Measurements from ENCODE around the gene CACNG6.
"Not testable (repeated sequence)": the region's sequence is repeated elsewhere in the genome, so short reads cannot be mapped to it uniquely, and the experiment has no call there.

Gene CACNG6

GRCh38 chr19:54029301-54029700 lies 37.9 kb downstream of the CACNG6 start:
- Histone ChIP-seq H4K20me1 (ENCODE audit: insufficient read depth, low read length) (no peaks in the 10 kb centered on the region), H3K79me2 (ENCODE audit: low read length) (no peaks in the 10 kb centered on the region), H3K9ac (ENCODE audit: low read length) (no peak overlapping the region), H3K27ac (ENCODE audit: low read length) (no peak overlapping the region), H2AFZ (ENCODE audit: low read depth, low read length) (no peak overlapping the region), H3K36me3 (replicated peaks; ENCODE audit: low read depth, low read length) (no peaks in the 10 kb centered on the region), H3K27me3 (ENCODE audit: low read depth, low read length) (no peaks in the 10 kb centered on the region), H3K4me2 (ENCODE audit: low read length) (no peak overlapping the region), H3K4me3 (ENCODE audit: low read length) (no peak overlapping the region), H3K9me3 (ENCODE audit: insufficient read depth, low read length) (no peaks in the 10 kb centered on the region), H3K4me1 (ENCODE audit: low read length) (no peaks in the 10 kb centered on the region)
- TF ChIP-seq, protein P1, sequence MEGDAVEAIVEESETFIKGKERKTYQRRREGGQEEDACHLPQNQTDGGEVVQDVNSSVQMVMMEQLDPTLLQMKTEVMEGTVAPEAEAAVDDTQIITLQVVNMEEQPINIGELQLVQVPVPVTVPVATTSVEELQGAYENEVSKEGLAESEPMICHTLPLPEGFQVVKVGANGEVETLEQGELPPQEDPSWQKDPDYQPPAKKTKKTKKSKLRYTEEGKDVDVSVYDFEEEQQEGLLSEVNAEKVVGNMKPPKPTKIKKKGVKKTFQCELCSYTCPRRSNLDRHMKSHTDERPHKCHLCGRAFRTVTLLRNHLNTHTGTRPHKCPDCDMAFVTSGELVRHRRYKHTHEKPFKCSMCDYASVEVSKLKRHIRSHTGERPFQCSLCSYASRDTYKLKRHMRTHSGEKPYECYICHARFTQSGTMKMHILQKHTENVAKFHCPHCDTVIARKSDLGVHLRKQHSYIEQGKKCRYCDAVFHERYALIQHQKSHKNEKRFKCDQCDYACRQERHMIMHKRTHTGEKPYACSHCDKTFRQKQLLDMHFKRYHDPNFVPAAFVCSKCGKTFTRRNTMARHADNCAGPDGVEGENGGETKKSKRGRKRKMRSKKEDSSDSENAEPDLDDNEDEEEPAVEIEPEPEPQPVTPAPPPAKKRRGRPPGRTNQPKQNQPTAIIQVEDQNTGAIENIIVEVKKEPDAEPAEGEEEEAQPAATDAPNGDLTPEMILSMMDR (IDR thresholded peaks at IDR 0.05; ENCODE audit: low read depth, low read length), result no peak
- no peak for TF ChIP-seq EZH2phosphoT487 (IDR thresholded peaks at IDR 0.05; ENCODE audit: low read depth)

DNA sequence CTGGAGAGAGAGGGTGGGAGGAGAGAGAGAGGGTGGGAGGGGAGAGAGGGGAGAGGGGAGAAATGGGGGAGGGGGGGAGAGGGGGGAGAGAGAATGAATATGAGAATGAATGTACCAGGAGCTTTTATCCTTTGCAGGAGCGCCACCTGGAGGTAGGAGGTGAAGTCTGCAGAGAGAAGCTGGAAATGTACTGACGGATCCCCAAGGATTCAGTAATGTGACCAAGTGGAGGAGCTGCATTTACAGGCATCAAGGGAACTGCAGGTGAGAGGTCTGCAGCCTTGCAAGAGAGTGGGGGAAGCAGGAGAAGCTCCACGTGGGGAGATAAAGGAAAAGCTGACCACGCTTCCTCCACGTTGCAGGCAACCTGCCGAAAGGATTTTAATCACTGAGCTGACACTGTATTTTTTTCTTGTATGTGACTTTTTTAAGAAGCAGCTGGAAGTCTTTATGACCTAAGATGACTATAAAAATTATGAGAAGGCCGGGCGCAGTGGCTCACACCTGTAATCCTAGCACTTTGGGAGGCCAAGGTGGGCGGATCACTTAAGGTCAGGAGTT lies 38.6 kb downstream of the CACNG6 start:
- no peak for TF ChIP-seq EZH2phosphoT487 (IDR thresholded peaks at IDR 0.05; ENCODE audit: low read depth)
- TF ChIP-seq, protein P1 (IDR thresholded peaks at IDR 0.05; ENCODE audit: low read depth, low read length), result peak; percentile 66
- H3K4me3 ChIP-seq (ENCODE audit: low read length), result no peak overlapping the region
- H3K4me1 ChIP-seq (ENCODE audit: low read length), result no peaks in the 10 kb centered on the region
- H3K4me2 ChIP-seq (ENCODE audit: low read length), result no peak overlapping the region
- no peak overlapping the region for H2AFZ ChIP-seq (ENCODE audit: low read depth, low read length)
- no peak overlapping the region for H3K27ac ChIP-seq (ENCODE audit: low read length)
- H3K9me3 ChIP-seq (ENCODE audit: insufficient read depth, low read length), result no peaks in the 10 kb centered on the region
- H3K9ac ChIP-seq (ENCODE audit: low read length), result no peak overlapping the region
- H3K27me3 ChIP-seq (ENCODE audit: low read depth, low read length), result no peaks in the 10 kb centered on the region
- H4K20me1 ChIP-seq (ENCODE audit: insufficient read depth, low read length), result no peaks in the 10 kb centered on the region
- H3K36me3 ChIP-seq (replicated peaks; ENCODE audit: low read depth, low read length), result no peaks in the 10 kb centered on the region
- H3K79me2 ChIP-seq (ENCODE audit: low read length), result no peaks in the 10 kb centered on the region

DNA sequence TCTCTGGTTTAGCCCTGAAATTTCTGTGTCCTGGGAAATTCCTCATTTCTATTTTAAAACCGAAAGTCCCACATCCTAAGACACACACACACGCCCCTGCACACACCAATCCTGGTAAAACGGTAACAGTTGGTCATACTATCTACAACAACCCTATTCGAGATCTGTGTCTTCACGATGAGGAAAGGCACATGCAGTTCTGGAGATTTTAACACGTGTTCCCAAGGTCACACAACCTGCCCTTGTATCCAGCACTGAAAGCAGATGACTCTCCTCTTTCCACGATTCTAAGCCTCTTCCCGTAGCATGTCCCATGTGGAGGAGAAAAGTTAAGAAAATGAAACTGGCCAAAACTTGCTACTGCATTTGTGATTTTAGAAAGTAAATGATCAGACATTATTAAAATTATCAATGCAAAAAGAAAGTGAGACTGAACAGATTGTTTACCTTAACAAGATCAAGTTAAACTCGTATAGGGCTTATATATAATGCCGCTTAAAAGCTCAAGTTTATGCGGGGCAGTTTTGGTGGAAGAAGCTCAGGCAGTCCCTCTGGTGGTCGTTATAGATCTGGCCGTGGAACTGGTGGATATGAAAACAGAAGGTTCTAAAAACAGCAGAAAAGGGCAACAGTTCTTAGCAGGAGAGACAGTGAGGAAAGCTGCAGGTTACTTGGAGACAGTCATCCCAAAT lies 39.6 kb downstream of the CACNG6 start:
- Histone ChIP-seq H3K9ac (ENCODE audit: low read length) (no peak overlapping the region), H3K79me2 (ENCODE audit: low read length) (no peaks in the 10 kb centered on the region), H3K27ac (ENCODE audit: low read length) (no peak overlapping the region), H3K4me1 (ENCODE audit: low read length) (no peaks in the 10 kb centered on the region), H3K4me2 (ENCODE audit: low read length) (no peak overlapping the region), H3K27me3 (ENCODE audit: low read depth, low read length) (no peaks in the 10 kb centered on the region), H3K36me3 (replicated peaks; ENCODE audit: low read depth, low read length) (no peaks in the 10 kb centered on the region), H4K20me1 (ENCODE audit: insufficient read depth, low read length) (no peaks in the 10 kb centered on the region), H3K9me3 (ENCODE audit: insufficient read depth, low read length) (no peaks in the 10 kb centered on the region), H2AFZ (ENCODE audit: low read depth, low read length) (no peak overlapping the region), H3K4me3 (ENCODE audit: low read length) (no peak overlapping the region)
- TF ChIP-seq, protein P1 (IDR thresholded peaks at IDR 0.05; ENCODE audit: low read depth, low read length), result peak; percentile 21
- TF ChIP-seq EZH2phosphoT487 (IDR thresholded peaks at IDR 0.05; ENCODE audit: low read depth), result no peak

DNA sequence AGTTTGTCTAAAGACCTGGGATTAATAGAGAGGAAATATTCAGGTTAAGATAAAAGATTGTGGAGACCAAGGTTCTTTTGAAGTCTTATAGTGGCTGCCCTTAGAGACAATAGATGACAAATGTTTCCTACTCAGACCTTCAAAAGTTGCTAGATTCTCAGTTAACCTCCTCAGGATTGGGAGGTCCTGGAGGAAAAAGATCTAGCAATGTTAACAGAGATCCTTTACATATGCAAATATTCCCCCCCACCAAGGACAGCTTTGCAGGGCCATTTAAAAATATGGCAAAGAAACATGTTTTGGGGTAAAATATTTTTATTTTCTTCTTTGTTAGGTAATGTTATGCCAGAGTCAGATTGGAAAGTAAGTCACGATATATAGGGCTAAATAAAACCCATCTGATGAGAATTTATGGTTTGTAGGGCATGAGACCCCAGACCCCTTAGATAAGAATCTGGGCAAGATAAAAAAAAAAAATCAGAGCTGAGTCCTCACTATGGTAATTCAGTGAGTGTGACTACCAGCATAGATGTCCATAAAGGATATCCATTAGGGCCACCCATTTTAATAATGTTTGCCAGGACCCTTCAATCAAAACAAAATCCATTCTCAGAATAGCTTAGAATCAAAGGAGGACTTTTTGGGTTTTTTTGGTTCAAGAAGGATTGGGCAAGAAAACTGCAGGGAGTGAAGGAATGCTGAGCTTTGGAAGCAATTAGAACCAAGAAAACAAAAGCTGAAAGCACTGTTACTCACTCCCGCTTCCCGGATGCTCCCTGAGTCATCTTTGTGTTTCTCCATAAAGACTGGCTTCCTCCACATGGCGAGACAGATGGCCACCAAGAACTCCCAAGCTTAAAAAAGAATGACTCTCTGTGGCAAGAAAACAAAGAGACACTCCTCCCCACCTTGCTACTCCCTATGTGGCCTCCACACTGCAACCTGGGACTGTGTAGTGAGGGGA lies 44.1 kb downstream of the CACNG6 start:
- no peaks in the 10 kb centered on the region for H3K79me2 ChIP-seq (ENCODE audit: low read length)
- H3K4me3 ChIP-seq (ENCODE audit: low read length), result no peak overlapping the region
- no peaks in the 10 kb centered on the region for H3K9me3 ChIP-seq (ENCODE audit: insufficient read depth, low read length)
- no peak overlapping the region for H3K27ac ChIP-seq (ENCODE audit: low read length)
- no peaks in the 10 kb centered on the region for H4K20me1 ChIP-seq (ENCODE audit: insufficient read depth, low read length)
- no peak overlapping the region for H3K9ac ChIP-seq (ENCODE audit: low read length)
- H3K36me3 ChIP-seq (replicated peaks; ENCODE audit: low read depth, low read length), result no peaks in the 10 kb centered on the region
- H3K4me2 ChIP-seq (ENCODE audit: low read length), result no peak overlapping the region
- H3K27me3 ChIP-seq (ENCODE audit: low read depth, low read length), result no peaks in the 10 kb centered on the region
- H2AFZ ChIP-seq (ENCODE audit: low read depth, low read length), result no peak overlapping the region
- no peak for TF ChIP-seq EZH2phosphoT487 (IDR thresholded peaks at IDR 0.05; ENCODE audit: low read depth)
- TF ChIP-seq, protein P1 (IDR thresholded peaks at IDR 0.05; ENCODE audit: low read depth, low read length), result no peak
- no peaks in the 10 kb centered on the region for H3K4me1 ChIP-seq (ENCODE audit: low read length)

DNA sequence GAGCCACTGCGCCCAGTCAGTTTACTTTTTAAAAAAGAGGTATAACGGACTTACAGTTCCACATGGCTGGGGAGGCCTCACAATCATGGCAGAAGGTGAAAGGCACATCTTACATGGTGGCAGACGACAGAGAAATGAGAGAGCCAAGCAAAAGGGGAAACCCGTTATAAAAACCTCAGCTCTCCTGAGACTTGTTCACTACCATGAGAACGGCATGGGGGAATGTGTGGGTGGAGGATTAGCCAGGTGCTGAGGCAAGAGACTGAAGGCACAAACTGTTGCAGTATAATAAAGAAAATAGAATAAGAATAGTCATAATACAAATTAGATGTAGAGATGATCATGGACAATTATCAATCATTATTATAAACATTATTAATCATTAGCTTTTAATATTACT lies 45.1 kb downstream of the CACNG6 start:
- H3K9ac ChIP-seq (ENCODE audit: low read length); H3K36me3 ChIP-seq (replicated peaks; ENCODE audit: low read depth, low read length); H3K9me3 ChIP-seq (ENCODE audit: insufficient read depth, low read length); H3K4me1 ChIP-seq (ENCODE audit: low read length); H3K79me2 ChIP-seq (ENCODE audit: low read length); H3K27me3 ChIP-seq (ENCODE audit: low read depth, low read length); H4K20me1 ChIP-seq (ENCODE audit: insufficient read depth, low read length); H3K4me2 ChIP-seq (ENCODE audit: low read length); H3K4me3 ChIP-seq (ENCODE audit: low read length); H2AFZ ChIP-seq (ENCODE audit: low read depth, low read length); H3K27ac ChIP-seq (ENCODE audit: low read length): not testable (repeated sequence)

Measured in OCI-LY3 (cell line).